ENCODE measurements around the gene LPP.

The LPP gene

DNA sequence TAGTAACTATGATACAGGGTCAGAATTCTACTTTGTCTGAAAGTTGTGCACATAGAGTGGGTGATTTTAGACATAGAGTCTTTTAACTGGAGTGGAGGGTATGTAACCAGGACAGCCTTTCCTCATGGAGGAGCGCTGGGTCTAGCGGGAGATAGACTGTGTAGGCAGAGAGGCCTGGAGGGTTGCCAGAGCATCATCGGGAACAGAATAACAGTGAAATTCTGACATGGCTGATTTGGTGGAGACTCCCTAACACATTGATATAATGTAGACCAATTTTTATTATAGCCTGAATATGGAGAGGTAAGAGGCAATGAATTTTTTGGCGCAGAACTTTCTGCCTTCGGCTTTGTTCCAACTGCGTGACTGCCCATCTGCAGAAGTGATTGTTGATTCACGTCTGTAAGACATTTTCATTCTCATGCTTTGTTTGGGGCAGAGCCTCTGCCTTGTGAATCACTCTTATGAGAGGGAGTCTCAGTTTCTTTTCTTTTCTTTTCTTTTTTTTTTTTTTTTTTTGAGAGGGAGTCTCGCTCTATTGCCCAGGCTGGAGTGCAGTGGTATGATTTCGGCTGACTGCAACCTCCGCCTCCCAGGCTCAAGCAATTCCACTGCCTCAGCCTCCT is 16.0 kb downstream of the LPP start:
- no peak for DNase-seq (ENCODE audit: low read depth)

DNA sequence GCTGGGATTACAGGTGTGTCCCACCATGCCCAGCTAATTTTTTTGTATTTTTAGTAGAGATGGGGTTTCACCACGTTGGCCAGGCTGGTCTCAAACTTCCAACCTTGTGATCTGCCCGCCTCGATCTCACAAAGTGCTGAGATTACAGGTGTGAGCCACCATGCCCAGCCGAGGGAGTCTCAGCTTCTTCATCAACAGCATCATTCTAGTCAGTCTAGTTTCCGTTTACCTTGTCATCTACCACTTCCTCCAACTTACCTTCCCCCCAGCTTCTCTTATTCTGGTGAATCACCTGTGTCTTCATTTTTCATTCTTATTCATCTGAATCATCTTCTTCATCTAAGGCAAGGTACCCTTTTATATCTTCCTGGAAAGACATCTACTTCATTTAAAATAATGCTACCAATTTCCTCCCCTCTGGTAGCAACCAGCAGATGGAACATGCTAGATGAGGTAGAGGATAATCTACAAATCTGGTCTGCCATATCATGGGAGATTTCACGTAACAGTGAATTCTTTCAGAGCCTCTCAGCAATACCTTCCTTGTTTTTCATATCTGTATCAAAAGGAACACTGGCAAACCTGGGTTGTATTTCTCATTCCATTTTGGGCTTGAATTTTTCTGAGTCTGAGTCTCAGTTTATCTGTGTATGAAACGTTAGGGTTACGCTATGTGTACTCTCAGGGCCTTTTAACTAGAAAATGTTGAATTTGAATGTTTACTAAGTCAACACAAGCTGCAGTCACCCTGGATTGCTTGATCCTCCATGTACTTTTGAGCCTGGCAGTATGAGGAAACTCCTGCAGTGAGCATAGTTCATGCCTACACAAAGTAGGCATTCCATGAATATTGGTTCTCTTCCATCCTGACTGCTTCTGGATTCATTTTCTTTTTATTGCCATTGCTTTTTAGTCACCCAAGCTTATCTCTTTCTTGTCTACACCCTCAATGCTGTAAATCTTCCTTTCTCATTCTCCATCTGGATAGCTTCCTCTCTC is 16.8 kb downstream of the LPP start:
- DNase-seq (ENCODE audit: low read depth) = no peak

DNA sequence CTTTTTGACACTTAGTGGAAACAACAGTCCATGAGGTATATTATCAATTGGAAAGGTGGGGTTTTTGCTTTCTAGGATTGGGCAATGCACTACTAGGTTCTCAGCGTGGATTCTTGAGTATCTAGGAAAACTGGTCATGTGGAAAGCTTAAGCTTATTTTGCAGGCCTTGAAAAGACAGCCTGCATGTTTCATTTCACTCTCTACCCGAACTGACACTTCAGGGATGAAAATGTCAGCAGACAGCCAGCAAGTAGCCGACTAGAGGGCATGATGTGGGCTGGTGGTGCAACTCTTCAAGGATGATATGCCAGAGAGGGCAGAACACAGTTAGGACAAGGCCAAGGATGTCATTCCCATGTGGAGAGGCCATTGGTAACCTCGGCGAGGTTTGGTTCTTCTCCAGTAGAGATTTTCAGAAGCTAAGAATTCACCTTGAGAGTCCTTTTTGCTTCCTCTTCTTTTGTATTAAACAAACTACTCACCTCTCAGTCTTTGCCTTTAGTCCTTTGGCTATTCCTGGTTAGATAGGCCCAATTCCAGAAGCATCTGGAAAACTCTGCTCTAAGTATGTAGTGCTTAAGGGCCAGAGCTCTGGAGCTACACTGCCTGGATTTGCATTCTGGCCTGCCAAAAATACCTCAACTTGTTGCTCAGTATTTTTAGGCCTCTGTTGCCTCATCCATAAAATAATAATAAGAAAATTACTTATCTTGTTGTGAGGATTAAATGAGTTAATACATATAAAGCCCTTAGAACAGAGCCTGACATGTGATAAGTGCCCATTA is 17.9 kb downstream of the LPP start:
- no peak for DNase-seq (ENCODE audit: low read depth)

DNA sequence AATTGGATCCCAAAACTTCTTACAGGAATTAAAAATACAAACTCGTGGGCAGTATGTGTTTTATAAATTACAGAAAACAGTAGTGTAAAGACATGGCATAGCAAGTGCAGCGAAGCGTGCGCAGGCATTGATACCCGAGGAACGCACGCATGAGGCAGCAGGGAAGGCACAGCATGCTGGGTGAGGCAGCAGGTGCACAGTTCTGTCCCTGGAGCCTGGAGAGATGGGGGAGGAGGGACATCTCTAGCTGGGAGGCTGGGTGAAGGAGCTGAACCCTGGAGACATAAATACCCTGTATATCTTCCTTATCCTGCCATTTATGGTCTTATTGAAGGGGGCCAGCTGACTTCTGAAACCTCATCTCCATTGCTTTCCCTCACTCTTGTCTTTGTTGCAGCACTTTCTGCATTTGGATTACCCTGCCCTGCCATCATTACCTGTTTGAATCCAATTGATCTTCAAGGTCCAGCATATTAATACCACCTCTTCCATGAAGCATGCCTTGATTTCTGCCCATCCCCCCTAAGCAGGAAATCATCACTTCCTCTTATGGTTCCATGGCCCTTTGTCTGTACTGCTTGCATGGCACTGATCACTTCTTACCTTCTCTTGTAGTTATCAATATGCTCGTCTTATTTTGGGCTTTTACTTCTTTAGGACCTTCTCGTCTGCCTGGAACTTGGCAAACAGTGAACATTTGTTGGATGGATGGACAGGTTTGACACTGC is 20.5 kb downstream of the LPP start:
- DNase-seq (ENCODE audit: low read depth) = no peak

DNA sequence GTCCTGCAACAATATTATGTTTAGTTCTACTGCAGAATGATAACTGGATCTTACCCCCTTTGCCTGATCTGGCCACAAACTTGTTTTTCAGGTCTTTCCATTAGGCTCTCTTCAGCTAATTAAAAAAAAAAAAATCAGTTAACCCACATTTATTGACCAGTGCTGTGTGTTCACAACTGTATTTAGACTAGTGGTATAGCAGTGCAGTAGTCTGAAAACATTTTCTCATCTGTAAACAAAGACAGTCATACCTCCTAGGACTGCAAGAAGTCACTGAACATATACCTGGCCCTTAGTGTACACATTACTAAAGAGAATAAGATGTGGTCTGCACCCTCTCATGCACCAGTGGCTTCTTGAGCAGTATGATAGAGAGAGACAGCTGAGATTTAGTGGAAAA is 22.5 kb downstream of the LPP start:
- DNase-seq (ENCODE audit: low read depth) = no peak

DNA sequence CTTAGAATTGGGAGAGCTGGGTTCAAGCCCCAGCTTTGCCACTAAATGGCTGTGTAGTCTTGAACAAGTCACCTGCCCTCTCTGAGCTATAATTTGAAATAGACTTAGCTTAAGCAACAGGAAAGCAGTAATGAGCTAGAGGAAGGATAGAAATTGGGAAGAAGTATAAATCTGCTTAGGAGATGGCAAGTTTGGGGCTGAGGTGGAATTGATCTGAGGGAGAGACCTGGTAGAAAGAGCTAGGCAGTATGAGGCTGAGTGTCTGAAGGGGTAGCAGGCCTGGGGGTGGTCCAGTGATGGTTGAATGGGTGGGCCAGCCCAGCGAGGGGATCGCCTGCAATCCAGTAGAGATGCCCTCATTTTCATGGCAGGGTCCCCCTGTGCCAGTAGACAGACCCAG is 22.9 kb downstream of the LPP start:
- DNase-seq (ENCODE audit: low read depth) = no peak

DNA sequence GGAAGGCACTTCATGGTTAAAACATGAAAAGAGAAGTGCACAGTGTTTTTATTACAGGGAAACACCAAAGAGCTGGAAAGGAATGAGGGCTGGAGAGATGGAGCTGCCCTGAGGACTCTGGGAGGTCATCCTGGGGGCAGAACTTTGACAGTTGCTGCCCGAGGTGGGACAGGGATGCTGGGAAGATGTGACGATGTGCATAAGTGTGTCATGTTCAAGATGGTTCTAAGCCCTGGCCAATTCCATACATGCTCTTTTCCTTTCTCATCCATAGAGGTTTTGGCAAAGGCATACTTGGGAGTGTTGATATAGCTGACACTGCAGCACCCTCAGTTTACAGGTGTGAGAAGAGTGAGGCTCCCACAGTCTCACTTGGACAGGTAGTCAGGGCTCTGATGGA is 23.8 kb downstream of the LPP start:
- no peak for DNase-seq (ENCODE audit: low read depth)

DNA sequence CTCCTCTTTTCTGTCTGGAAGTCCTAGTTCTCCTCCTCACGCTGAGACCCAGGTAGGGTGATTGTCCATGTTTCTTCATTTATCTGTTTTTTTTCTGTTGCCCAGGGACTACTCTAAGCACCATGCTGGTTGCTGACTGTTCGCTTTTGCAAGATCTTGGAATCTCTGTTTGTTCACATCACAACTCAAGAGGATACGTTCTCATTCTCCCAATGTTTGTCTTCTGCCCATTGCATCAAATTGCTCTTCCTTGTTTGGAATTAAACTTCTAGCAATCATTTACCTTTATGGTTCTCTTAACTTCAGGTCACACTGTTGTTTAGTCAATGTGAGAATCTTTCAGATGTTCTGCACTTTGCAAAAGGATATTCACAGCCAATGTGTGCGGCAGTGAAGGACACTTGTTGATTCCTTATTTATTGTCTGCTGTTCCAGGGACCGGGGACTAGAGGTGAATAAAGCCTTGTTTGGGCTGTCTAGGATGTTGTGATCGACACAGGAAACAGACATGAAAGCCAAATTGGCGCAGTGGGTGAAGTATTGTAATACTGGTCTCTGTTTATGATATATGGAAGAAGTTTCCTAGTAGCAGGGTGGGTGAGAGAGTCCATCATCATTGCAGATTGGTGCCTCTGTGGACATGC is 24.5 kb downstream of the LPP start:
- no peak for DNase-seq (ENCODE audit: low read depth)

DNA sequence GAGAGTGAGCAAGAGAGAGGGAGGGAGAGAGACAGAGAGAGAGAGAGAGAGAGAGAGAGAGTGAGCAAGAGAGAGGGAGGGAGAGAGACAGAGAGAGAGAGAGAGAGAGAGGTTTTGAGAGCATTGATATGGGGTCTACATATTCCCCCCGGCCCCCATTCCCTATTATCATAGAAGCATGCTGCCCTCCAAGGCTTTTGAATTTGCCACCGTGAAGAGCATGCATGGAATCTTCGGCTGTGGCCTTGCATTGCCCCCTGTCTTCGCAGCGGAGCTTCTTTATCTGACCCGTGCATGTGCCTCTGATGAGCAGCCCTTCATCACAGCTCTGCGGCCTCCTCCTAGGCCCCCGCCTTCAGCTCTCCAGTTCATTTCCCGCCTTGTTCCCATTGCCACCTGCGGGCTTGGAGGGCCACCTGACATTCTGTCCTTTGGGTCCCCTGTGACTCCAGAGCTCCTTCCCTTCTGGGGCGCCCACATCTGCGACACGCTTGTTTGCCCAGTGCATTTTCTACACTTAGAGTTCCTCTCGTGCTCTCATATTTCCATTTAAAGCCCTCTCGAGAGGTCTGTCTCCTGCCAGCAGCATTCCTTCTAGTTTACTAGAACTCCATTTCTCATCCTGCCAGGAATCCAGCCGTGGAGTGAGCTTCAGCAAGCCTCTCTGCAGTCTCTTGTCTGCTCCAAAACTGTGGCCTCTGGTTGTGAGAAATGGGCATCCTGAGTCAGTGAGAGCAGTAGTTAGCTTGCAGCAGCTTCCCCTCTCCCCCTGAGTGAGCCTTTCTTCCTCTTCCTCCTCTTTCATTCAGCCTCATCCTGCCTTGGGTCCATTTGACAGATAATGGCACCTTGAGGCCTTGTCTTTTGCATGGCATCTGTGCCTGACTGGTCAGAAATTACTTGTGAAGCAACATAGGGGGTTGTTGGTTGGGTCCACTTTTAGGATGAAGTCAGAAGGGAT is 25.3 kb downstream of the LPP start:
- DNase-seq (ENCODE audit: low read depth) = peak; percentile 92

DNA sequence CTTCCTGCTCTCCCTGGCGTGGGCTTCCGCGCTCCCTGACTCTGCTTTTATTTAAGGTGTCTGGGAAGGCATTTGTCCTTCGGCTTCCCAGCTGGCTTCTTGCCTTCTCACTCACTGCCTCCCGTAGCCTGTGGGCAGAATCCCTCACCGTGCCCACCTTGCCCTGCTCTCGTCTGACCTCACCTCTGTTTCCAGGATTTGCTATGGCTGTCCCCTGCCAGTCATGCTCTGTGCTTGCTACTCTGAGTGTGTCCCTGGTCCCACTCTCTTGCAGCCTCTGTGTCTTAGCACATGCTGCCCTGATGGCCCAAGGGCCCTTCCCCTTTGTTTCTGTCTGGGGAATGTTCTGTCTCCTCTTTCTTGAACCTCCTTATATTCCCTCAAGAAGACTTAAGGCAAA is 26.2 kb downstream of the LPP start:
- no peak for DNase-seq (ENCODE audit: low read depth)

DNA sequence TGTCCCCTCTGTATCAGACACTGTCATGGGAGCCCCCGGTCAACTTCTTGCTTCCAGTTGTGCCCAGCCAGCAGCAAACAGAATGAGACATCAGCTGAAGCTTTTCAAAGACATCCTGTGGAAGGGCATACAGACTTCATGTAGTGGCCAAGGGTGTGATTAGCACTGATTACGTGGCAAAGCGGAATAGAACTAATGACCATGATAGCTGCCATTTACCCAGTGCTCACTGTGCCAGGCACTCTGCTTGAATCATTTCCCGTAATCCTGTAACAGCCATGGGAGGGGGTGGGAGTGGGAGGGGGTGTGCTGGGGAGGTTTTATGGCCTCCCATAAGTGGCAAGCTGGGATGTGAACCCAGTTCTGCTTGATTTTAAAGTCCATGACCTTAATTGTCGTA is 29.5 kb downstream of the LPP start:
- no peak for DNase-seq (ENCODE audit: low read depth)

DNA sequence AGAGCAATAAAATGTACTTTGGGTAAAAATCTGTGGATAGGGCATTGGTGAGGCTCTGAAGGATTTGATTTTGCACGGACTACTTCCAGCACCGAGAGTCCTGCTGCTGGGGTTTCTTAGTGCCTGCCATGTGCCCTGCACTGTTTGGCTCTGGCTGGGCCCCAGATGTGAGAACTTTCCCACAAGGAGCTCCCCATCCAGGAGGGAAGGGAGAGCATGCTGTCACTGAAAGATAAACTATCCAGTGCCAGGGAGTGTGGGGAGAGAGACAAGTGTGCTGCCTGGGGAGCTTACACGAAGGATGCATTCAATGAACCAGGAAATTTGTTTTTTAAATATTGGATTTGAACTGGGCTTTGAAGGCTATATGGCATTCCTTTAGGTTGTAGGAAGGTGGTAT is 30.2 kb downstream of the LPP start:
- DNase-seq (ENCODE audit: low read depth) = no peak

DNA sequence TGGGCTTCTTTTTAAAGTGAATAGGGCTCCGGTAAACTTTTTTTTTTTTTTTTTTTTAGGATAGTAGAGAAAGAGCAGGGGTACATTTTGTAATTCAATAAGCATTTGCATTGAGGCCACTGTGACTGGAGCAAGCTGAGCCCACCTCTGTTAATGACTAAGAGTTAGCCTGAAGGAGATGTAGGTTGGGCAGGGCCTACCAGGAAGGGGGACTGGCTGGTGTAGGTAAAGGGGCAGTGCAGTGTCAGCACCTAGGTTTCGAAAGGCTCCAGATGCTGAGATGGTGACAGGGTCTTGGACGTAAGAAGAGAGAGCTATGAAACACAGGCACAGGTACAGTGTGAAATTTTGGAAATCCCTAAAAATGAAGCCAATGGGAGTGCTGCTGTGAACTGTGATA is 30.7 kb downstream of the LPP start:
- no peak for DNase-seq (ENCODE audit: low read depth)

DNA sequence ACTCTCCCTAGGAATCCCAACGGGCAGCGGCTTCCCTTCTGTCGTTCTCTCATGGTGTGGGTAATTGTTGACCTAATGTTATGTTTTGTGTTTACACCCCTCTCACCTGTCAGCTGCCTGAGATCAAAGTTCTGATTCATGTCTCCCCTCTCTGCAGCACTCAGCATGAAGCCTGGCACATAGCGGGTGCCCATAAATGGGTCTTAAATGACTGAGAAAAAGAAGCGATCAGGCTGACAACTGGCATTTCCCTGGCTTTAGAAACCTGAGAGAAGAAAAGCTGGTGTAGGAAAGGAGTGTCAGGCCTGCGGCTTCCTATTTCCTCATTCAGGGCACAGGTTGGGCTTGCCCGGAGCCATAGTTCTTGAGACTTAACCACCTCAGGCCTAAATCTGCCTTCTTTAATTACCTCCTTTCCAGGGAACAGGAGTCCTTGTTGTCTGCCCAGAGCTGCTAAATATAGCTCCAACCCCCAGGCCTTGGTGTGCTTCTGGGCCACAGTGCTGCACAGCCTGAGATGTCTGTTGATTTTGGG is 31.8 kb downstream of the LPP start:
- DNase-seq (ENCODE audit: low read depth) = no peak

DNA sequence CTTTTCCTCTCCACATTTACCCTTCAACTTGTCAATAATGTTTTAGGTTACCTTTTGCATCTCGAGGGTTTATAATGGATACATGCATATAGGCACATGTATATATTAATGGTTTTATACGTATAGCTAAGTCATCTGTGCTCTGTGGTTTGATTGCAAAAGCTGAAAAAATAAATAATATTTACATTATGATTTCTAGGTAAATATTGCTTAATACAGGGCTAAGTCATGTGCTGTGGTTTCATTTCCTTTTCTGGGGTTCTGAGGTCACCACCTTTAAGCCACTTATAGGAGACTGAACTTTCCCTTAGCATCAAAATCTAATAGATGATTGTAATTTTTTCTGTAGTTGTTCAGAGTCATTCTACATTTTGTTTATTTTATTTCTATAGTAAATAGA is 33.1 kb downstream of the LPP start:
- no peak for DNase-seq (ENCODE audit: low read depth)

DNA sequence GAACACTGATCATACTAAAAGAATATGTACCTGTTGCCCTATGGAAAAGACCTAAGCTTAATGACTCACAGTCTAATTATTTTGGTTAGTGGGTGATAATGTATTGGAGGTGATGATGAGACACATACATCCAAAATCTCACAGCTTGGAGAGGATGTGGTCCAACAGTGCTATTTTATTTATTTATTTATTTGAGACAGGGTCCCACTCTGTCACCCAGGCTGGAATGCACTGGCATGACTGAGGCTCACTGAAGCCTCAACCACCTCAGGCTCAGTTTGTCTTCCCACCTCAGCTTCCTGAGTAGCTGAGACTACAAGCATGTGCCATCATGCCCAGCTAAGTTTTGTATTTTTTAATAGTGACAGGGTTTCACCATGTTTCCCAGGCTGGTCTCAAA is 35.0 kb downstream of the LPP start:
- DNase-seq (ENCODE audit: low read depth) = no peak

DNA sequence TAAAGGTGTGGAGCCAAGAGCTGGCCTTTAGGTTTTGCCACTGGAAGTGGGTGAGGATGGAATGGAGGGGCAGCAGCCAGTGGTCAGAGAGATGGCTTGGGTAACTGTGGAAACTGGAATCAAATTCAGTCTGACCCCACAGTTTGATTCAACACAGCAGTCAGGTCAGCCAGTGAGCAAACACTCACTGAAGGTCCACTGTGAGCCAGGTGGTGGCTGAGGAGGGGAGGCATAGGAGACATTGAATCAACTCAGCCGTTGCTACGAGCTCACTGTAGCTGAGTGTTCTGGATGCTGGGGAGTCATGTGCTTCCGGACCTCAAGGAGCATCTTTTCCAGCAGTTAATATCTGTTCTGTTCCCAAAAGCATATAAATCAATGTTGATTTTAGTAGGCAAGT is 37.5 kb downstream of the LPP start:
- DNase-seq (ENCODE audit: low read depth) = no peak

DNA sequence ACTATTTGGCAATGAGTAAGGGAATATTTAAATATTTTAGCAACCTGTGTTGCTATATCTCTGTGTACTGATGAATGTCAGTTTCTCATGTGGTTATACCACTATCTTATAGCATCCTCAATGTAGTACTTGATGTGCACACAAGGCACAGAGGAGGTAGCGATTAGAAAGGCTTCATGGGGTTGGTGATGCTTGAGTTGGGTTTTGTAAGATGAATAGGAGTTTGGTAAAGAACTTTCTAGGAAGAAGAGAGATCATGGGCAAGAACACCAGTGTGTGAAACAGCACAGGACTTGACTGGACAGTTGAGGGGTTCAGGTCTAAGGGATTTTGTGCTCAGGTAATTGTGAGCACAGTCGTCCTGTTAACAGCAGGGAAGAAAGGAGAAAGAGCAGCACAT is 38.1 kb downstream of the LPP start:
- DNase-seq (ENCODE audit: low read depth) = no peak

DNA sequence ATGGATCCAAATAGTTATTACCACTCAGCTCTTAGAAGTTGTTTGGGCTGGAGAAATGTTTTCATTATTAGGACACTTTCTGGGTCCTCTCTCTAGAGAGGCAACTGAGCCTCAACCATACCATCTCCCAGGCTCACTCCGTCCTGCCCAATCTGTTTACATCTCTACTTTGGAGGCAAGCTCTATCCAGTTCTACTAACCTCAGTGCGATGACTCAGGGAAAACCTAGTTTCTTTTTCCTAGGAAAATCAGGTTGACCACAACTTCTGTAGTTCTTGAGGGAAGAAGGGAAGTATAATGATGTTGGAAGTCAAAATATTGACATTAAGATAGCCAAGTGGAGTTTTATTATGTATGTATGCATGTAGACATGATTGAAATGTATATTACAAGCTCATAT is 40.4 kb downstream of the LPP start:
- DNase-seq (ENCODE audit: low read depth) = no peak
